Trophoblast cell (in vitro differentiated cells and primary cell): ENCODE measurements around the gene ITGA4.

Source experiments
- DNase-seq, 2 donors: peaks; one replicate each; pipeline ENCODE4 v3.0.0-alpha.2; 2016
- H2AFZ ChIP-seq: 2 replicates; pipeline ENCODE4 v1.6.1; 2013; ENCODE audit warnings: low read length, moderate library complexity, mild to moderate bottlenecking; ENCODE audit not compliant: insufficient read depth, poor library complexity
- H2AK5ac ChIP-seq: 2 replicates; pipeline ENCODE4 v1.6.1; 2013; ENCODE audit warnings: mild to moderate bottlenecking, low read length
- H2BK120ac ChIP-seq: 2 replicates; pipeline ENCODE4 v1.6.1; 2013; ENCODE audit warnings: low read length, mild to moderate bottlenecking, moderate library complexity; ENCODE audit not compliant: insufficient read depth, poor library complexity
- H2BK12ac ChIP-seq: 2 replicates; pipeline ENCODE4 v1.6.1; 2013; ENCODE audit warnings: mild to moderate bottlenecking, low read length, moderate library complexity
- H2BK5ac ChIP-seq: 2 replicates; pipeline ENCODE4 v1.6.1; 2013; ENCODE audit warnings: low read length, low read depth, moderate library complexity, mild to moderate bottlenecking; ENCODE audit not compliant: poor library complexity
- H3K14ac ChIP-seq: 2 replicates; pipeline ENCODE4 v1.6.1; 2013; ENCODE audit warnings: mild to moderate bottlenecking, low read length
- H3K18ac ChIP-seq: 2 replicates; pipeline ENCODE4 v1.6.1; 2013; ENCODE audit warnings: mild to moderate bottlenecking, low read length
- H3K23ac ChIP-seq: 2 replicates; pipeline ENCODE4 v1.6.1; 2013; ENCODE audit warnings: low read length
- H3K27ac ChIP-seq: 2 replicates; pipeline ENCODE4 v1.5.1; 2013; ENCODE audit warnings: low read depth, mild to moderate bottlenecking, inconsistent platforms, low read length, moderate library complexity
- H3K27me3 ChIP-seq: 2 replicates; pipeline ENCODE4 v1.6.1; 2013; ENCODE audit warnings: inconsistent platforms, mild to moderate bottlenecking, low read length, moderate library complexity; ENCODE audit not compliant: insufficient read depth
- H3K36me3 ChIP-seq, 2 experiments: 1 replicate in 1 of 2; 2 replicates in 1 of 2; pipeline ENCODE4 v1.6.1; 2013; ENCODE audit warnings: low read length in 2 of 2, mild to moderate bottlenecking in 2 of 2, moderate library complexity in 1 of 2; ENCODE audit not compliant: insufficient read depth in 2 of 2, control insufficient read depth in 1 of 2
- H3K4ac ChIP-seq: 2 replicates; pipeline ENCODE4 v1.6.1; 2013; ENCODE audit warnings: low read depth, mild to moderate bottlenecking, low read length, moderate library complexity
- H3K4me1 ChIP-seq, 2 experiments: 1 replicate in 1 of 2; 2 replicates in 1 of 2; pipeline ENCODE4 v1.6.1; 2013; ENCODE audit warnings: low read length in 2 of 2, mild to moderate bottlenecking in 2 of 2, moderate library complexity in 1 of 2; ENCODE audit not compliant: insufficient read depth in 2 of 2, control insufficient read depth in 1 of 2
- H3K4me2 ChIP-seq: 2 replicates; pipeline ENCODE4 v1.6.1; 2013; ENCODE audit warnings: inconsistent platforms, mild to moderate bottlenecking, low read length, moderate library complexity
- H3K4me3 ChIP-seq: 2 replicates; pipeline ENCODE4 v1.5.1; 2013; ENCODE audit warnings: mild to moderate bottlenecking, low read depth, low read length, inconsistent platforms
- H3K79me1 ChIP-seq: one replicate; pipeline ENCODE4 v1.6.1; 2013; ENCODE audit warnings: low read length
- H3K79me2 ChIP-seq: 2 replicates; pipeline ENCODE4 v1.6.1; 2013; ENCODE audit warnings: low read length, mild to moderate bottlenecking; ENCODE audit not compliant: control insufficient read depth, insufficient read depth, poor library complexity
- H3K9ac ChIP-seq: 2 replicates; pipeline ENCODE4 v1.6.1; 2013; ENCODE audit warnings: mild to moderate bottlenecking, low read length
- H3K9me3 ChIP-seq: 2 replicates; pipeline ENCODE4 v1.6.1; 2013; ENCODE audit warnings: low read depth, mild to moderate bottlenecking, control low read depth, inconsistent platforms, low read length; ENCODE audit not compliant: insufficient read depth
- H4K12ac ChIP-seq: 2 replicates; pipeline ENCODE4 v1.6.1; 2013; ENCODE audit warnings: low read depth, mild to moderate bottlenecking, low read length, moderate library complexity
- H4K8ac ChIP-seq: 2 replicates; pipeline ENCODE4 v1.6.1; 2013; ENCODE audit warnings: low read depth, mild to moderate bottlenecking, low read length, moderate library complexity
- H4K91ac ChIP-seq: one replicate; pipeline ENCODE4 v1.6.1; 2013; ENCODE audit warnings: low read depth, mild to moderate bottlenecking, low read length, moderate library complexity
- WGBS: extraction: QIAGEN DNeasy Blood & Tissue Kit; methylation state at CpG from one replicate; pipeline ENCODE4 v1.1.7; 2013; ENCODE audit warnings: missing lambda C conversion rate; ENCODE audit not compliant: insufficient read length, insufficient coverage; ENCODE audit errors: extremely low coverage; 5-methylcytosine and 5-hydroxymethylcytosine counted together

Gene ITGA4

DNA sequence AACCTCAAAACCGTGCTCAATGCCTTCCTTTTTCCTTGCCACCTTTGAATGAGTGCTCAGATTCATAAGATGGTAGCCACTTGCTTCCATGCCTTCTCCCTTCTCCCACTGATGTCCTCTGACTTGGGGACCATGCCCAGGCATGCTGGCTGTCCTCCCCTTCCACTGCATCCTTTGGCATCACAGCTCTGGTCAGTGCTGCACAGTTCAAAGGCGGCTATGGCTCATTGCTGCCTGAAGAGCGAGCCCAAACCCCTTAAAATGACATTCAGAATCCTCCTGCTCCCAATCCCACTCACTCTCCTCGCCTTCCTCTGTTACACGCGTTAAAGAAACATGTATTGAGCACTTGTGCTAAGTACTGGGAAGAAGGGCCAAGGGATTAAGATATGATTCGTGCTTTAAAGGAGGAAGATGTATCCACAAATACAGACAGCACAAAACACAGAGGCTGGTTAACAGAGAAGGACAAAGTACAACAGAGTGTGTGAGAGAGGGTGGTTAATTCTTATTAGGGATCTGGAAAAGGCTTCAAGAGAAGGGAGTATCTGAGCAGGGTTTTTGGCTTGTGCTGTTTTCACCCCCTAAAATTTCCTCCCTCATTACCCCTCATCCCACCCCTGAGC lies 118.0 kb downstream of the ITGA4 start:
- WGBS: no CpG with 5 or more reads among the region's 7 CpGs
- no peak overlapping the region for H3K14ac ChIP-seq
- no peaks in the 10 kb centered on the region for H3K4me1 ChIP-seq
- H3K79me2 ChIP-seq: no peaks in the 10 kb centered on the region
- H2AK5ac ChIP-seq: no peak overlapping the region
- H2BK5ac ChIP-seq: no peak overlapping the region
- H3K18ac ChIP-seq: no peak overlapping the region
- H3K4ac ChIP-seq: no peak overlapping the region
- DNase-seq: no peak
- no peak overlapping the region for H4K12ac ChIP-seq
- H3K27me3 ChIP-seq: no peaks in the 10 kb centered on the region
- H4K91ac ChIP-seq: no peak overlapping the region
- no peak overlapping the region for H3K23ac ChIP-seq
- H4K8ac ChIP-seq: no peak overlapping the region
- H3K4me3 ChIP-seq: no peak overlapping the region
- no peak overlapping the region for H3K27ac ChIP-seq
- H3K9ac ChIP-seq: no peak overlapping the region
- no peaks in the 10 kb centered on the region for H3K9me3 ChIP-seq
- no peak overlapping the region for H2BK120ac ChIP-seq
- H3K4me2 ChIP-seq: no peak overlapping the region
- H3K79me1 ChIP-seq: no peaks in the 10 kb centered on the region
- no peak overlapping the region for H2AFZ ChIP-seq
- no peaks in the 10 kb centered on the region for H3K36me3 ChIP-seq
- no peak overlapping the region for H2BK12ac ChIP-seq

DNA sequence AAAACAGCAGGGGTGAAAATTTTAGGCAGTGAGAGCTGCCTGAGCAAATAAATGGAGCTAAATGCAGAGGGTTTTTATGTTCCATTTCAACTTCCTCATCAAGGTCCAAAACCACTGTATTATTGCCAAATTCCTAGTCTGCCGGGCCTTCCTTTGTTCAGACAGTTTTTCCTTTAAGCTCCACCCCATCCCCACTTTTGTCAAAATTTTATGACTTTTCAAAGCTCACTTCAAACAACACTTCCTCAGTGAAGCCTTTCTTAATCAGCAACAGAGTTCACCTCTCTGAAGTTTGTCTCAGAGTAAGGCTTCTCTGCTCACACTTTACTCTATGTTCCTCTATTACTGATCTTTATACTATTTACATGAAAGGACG lies 118.5 kb downstream of the ITGA4 start:
- no CpG with 5 or more reads among the region's 2 CpGs for WGBS
- DNase-seq: no peak
- H3K23ac ChIP-seq: no peak overlapping the region
- no peak overlapping the region for H3K18ac ChIP-seq
- no peak overlapping the region for H3K27ac ChIP-seq
- H3K27me3 ChIP-seq: no peaks in the 10 kb centered on the region
- no peaks in the 10 kb centered on the region for H3K79me2 ChIP-seq
- H2BK120ac ChIP-seq: no peak overlapping the region
- no peak overlapping the region for H4K91ac ChIP-seq
- no peak overlapping the region for H2AFZ ChIP-seq
- H3K36me3 ChIP-seq: no peaks in the 10 kb centered on the region
- H3K79me1 ChIP-seq: no peaks in the 10 kb centered on the region
- H3K4me1 ChIP-seq: no peaks in the 10 kb centered on the region
- H2BK12ac ChIP-seq: no peak overlapping the region
- no peaks in the 10 kb centered on the region for H3K9me3 ChIP-seq
- no peak overlapping the region for H2BK5ac ChIP-seq
- H2AK5ac ChIP-seq: no peak overlapping the region
- no peak overlapping the region for H4K8ac ChIP-seq
- no peak overlapping the region for H3K4ac ChIP-seq
- H3K9ac ChIP-seq: no peak overlapping the region
- H3K4me2 ChIP-seq: no peak overlapping the region
- H4K12ac ChIP-seq: no peak overlapping the region
- no peak overlapping the region for H3K4me3 ChIP-seq
- no peak overlapping the region for H3K14ac ChIP-seq

DNA sequence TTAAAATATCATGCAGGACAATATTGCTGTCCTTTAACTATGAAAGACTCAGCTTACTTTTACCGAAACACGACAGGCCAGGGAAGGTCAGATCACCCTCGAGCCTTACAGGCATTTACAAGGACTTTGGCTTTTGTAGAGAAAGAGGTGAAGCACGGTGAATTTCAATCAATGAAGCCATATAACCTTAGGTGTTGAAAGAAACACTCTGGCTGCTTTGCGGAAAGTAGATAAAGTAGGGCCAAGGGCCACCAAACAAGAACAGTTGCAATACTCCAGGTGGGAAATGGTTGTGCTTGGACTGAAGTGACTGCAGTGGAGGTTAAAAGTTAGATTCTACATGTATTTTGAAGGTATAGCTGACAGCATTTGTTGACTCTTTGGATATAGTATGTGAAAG lies 119.2 kb downstream of the ITGA4 start:
- no peaks in the 10 kb centered on the region for H3K9me3 ChIP-seq
- no peak overlapping the region for H3K14ac ChIP-seq
- no peak overlapping the region for H2AK5ac ChIP-seq
- no peak overlapping the region for H3K4me3 ChIP-seq
- no peak overlapping the region for H3K9ac ChIP-seq
- no peak overlapping the region for H4K91ac ChIP-seq
- no peak overlapping the region for H2BK12ac ChIP-seq
- no peak overlapping the region for H2BK120ac ChIP-seq
- no peak overlapping the region for H3K18ac ChIP-seq
- H3K4ac ChIP-seq: no peak overlapping the region
- no peak overlapping the region for H4K12ac ChIP-seq
- no peaks in the 10 kb centered on the region for H3K4me1 ChIP-seq
- no peaks in the 10 kb centered on the region for H3K36me3 ChIP-seq
- no peaks in the 10 kb centered on the region for H3K79me2 ChIP-seq
- no peak overlapping the region for H3K23ac ChIP-seq
- no peak overlapping the region for H2BK5ac ChIP-seq
- H4K8ac ChIP-seq: no peak overlapping the region
- no CpG with 5 or more reads among the region's 5 CpGs for WGBS
- no peak overlapping the region for H2AFZ ChIP-seq
- no peaks in the 10 kb centered on the region for H3K79me1 ChIP-seq
- H3K27ac ChIP-seq: no peak overlapping the region
- DNase-seq: no peak
- no peaks in the 10 kb centered on the region for H3K27me3 ChIP-seq
- no peak overlapping the region for H3K4me2 ChIP-seq

DNA sequence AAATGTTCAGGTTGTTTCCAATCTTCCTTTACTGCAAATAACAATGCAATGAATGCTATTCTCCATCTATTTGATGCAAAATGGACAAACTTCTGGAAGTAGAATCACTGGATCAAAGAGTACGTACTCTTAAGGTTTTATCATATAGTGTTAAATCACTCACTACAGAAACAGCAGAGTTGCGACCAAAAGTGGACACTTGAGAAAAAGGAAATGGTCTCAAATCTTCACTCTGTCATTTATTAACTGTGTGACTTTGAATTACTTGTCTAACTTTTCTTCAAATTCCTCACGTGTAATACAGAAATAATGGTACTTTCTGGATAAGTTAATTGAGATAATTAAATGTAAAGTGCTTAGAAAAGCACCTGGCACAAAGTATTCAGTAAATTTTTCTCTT lies 121.6 kb downstream of the ITGA4 start:
- no peak overlapping the region for H3K23ac ChIP-seq
- WGBS: no CpG with 5 or more reads among the region's 3 CpGs
- no peaks in the 10 kb centered on the region for H3K9me3 ChIP-seq
- H3K4me3 ChIP-seq: no peak overlapping the region
- no peak overlapping the region for H3K18ac ChIP-seq
- no peak overlapping the region for H4K12ac ChIP-seq
- H3K4me2 ChIP-seq: no peak overlapping the region
- no peaks in the 10 kb centered on the region for H3K4me1 ChIP-seq
- no peak overlapping the region for H3K27ac ChIP-seq
- no peak overlapping the region for H4K91ac ChIP-seq
- no peaks in the 10 kb centered on the region for H3K27me3 ChIP-seq
- no peak overlapping the region for H3K9ac ChIP-seq
- H4K8ac ChIP-seq: no peak overlapping the region
- H3K79me1 ChIP-seq: no peaks in the 10 kb centered on the region
- no peaks in the 10 kb centered on the region for H3K36me3 ChIP-seq
- H3K4ac ChIP-seq: no peak overlapping the region
- no peak overlapping the region for H2AK5ac ChIP-seq
- H2BK12ac ChIP-seq: no peak overlapping the region
- no peak overlapping the region for H3K14ac ChIP-seq
- H2AFZ ChIP-seq: no peak overlapping the region
- no peak overlapping the region for H2BK120ac ChIP-seq
- no peak overlapping the region for H2BK5ac ChIP-seq
- no peaks in the 10 kb centered on the region for H3K79me2 ChIP-seq
- DNase-seq: no peak
